ENCODE data around the gene SHROOM3.

SHROOM3 gene

DNA sequence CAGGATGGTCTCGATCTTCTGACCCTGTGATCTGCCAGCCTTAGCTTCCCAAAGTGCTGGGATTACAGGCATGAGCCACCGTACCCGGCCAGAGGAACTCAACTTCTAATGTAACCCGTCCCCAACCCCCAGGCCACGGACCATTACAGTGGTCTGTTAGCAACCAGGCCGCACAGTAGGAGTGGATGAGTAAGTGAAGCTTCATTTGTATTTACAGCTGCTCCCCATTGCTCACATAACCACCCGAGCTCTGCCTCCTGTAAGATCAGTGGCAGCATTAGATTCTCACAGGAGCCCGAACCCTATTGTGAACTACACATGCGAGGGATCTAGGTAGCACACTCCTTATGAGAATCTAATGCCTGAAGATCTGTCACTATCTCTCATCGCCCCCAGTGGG is 119.6 kb downstream of the SHROOM3 start:
- Histone ChIP-seq H3K36me3 (ENCODE audit: control insufficient read depth, insufficient read depth, low read length) (no peaks in the 10 kb centered on the region), H3K9me3 (ENCODE audit: control insufficient read depth, insufficient read depth, low read depth, low read length) (peaks cover 5% of the 10 kb centered on the region; the same call in 1 of the 2 replicates)

DNA sequence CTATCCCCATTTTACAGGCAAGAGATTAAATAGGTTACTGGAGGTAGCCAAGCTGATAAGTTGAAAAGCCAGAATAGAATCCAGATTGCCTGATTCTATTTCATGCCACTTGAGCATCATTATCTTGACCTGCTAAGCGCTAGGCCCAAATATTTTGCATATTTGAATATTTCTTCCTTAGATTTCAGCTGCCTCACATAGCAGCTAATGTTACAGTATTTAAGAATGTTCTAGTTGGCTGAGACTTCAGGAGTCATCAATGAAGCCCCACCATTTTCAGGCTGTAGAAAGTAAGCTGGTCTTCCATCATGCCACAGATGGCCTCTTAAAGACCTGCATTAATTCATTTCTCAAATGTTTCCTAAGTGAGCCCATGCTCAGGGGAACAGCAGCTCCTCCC is 121.4 kb downstream of the SHROOM3 start:
- H3K27me3 ChIP-seq (ENCODE audit: control insufficient read depth, insufficient read depth, low read length) = no peaks in the 10 kb centered on the region
- H3K36me3 ChIP-seq (ENCODE audit: control insufficient read depth, insufficient read depth, low read length) = no peaks in the 10 kb centered on the region
- no peak overlapping the region for H3K4me3 ChIP-seq (ENCODE audit: low read depth, low read length)
- H3K9ac ChIP-seq (ENCODE audit: low read length) = no peak overlapping the region
- H3K9me3 ChIP-seq (ENCODE audit: control insufficient read depth, insufficient read depth, low read depth, low read length) = peaks cover 5% of the 10 kb centered on the region; the same call in 1 of the 2 replicates
- peaks cover 20% of the 10 kb centered on the region for H3K4me1 ChIP-seq (ENCODE audit: control insufficient read depth, insufficient read depth, low read length)
- no peak overlapping the region for H3K27ac ChIP-seq (ENCODE audit: low read depth, low read length)

More for the DNA sequence above, 119.6 kb downstream of the SHROOM3 start:
- Histone ChIP-seq H3K27ac (ENCODE audit: low read depth, low read length) (no peak overlapping the region), H3K9ac (ENCODE audit: low read length) (no peak overlapping the region), H3K4me1 (ENCODE audit: control insufficient read depth, insufficient read depth, low read length) (peaks cover 15% of the 10 kb centered on the region), H3K27me3 (ENCODE audit: control insufficient read depth, insufficient read depth, low read length) (no peaks in the 10 kb centered on the region), H3K4me3 (ENCODE audit: low read depth, low read length) (no peak overlapping the region)

DNA sequence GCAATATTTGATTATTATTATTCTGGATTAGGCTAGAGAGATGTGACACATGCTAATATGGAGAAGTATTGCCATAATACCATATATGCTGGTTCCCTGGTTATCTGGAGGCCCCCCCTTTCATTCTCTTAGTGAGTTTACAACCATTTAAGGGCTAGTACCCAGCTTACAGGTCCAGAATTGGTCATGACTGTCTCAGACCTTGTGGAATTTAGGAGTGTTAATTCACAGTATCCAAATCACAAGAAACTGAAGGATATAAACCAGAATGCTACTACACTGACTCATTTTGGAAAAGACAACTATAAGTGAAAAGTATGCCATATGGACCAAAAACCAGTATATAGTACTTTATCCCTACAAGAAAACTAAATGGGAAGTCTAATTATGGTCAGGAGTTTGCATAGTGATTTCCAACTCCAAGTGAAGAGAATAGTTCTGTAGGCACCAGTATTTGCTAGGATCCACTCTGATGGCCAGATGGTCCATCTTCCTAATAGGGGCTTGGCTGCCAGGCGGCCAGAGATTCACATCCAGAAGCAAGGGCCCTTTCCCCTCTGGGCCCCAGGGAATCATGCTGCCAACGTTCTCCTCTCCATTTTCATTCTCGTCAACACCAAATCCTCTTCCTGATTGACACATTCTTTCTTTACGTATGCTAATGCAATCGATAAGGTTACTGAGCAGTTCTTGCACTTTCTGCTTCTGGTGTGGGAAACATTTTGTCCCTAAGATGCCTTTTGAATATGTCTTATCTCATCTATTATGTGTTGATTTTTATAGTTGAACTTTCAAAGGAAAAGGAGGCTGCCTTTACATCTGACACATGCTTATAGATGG is 123.6 kb downstream of the SHROOM3 start:
- Histone ChIP-seq H3K9me3 (ENCODE audit: control insufficient read depth, insufficient read depth, low read depth, low read length) (peaks cover 5% of the 10 kb centered on the region; the same call in 1 of the 2 replicates), H3K4me1 (ENCODE audit: control insufficient read depth, insufficient read depth, low read length) (peaks cover 30% of the 10 kb centered on the region), H3K27me3 (ENCODE audit: control insufficient read depth, insufficient read depth, low read length) (no peaks in the 10 kb centered on the region), H3K36me3 (ENCODE audit: control insufficient read depth, insufficient read depth, low read length) (no peaks in the 10 kb centered on the region), H3K4me3 (ENCODE audit: low read depth, low read length) (peak overlapping the region; percentile 0; the same call in 1 of the 2 replicates), H3K27ac (ENCODE audit: low read depth, low read length) (no peak overlapping the region), H3K9ac (ENCODE audit: low read length) (no peak overlapping the region)

DNA sequence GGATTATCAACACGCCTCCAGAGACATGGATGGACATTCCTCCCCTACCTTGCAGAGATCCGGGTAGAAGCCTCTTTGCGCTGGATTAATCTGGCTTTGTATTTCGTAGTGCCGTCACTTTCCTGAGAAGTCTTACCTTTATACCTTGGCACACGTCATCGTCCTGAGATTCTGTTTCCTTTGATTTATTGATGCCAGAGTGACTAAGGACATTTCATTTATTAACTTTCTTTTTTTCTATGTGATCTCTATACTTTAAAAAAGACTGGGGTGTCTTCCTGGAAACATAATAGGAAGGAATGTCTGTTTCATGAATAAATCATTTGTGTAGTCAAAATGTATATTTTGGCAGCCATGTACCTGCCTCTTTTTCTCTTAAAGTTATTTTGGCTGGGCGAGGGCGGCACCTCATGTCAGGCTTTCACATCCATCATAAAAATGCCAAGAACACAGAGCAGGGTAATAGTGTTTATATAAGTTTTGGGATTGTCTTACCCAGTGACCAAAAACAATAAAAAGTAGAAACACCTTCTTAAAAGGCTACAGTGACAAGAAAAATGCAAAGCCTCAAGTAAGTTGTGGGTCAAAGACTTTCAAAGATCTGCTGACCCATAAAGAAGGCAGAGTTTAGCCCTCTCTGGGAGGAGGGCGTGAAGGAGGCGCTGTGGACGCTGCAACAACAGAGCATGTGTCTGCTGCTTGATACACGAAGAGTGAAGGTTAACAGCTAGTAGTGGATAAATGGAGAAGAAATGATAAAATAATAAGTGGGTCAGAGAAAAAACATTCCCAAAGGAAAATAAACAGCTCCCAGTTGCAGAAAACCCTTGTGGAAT is 124.4 kb downstream of the SHROOM3 start:
- Histone ChIP-seq H3K27ac (ENCODE audit: low read depth, low read length) (no peak overlapping the region), H3K36me3 (ENCODE audit: control insufficient read depth, insufficient read depth, low read length) (no peaks in the 10 kb centered on the region), H3K9me3 (ENCODE audit: control insufficient read depth, insufficient read depth, low read depth, low read length) (peaks cover 4% of the 10 kb centered on the region; the same call in 1 of the 2 replicates), H3K4me1 (ENCODE audit: control insufficient read depth, insufficient read depth, low read length) (peaks cover 30% of the 10 kb centered on the region), H3K27me3 (ENCODE audit: control insufficient read depth, insufficient read depth, low read length) (no peaks in the 10 kb centered on the region), H3K4me3 (ENCODE audit: low read depth, low read length) (peak overlapping the region; percentile 0; the same call in 1 of the 2 replicates), H3K9ac (ENCODE audit: low read length) (no peak overlapping the region)

DNA sequence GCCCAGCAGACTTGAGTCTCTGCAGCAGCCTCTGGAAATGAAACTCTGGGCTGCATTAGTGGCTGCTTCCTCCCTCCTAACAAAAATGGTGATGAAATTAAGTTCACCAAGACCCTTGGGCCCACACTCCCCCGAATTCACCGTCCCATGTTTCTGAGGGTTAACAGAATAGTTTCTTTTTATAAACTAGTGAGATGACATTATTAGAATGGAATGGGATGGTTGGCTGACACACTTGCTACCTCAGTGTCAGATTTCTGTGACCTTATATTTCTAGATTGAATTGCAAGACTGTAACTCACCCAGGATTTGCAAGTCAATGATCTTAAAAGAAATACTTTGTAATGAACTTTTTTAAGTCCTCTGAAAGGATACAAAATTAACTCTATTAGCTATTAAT is 127.1 kb downstream of the SHROOM3 start:
- H3K27ac ChIP-seq (ENCODE audit: low read depth, low read length) = no peak overlapping the region
- H3K9ac ChIP-seq (ENCODE audit: low read length) = no peak overlapping the region
- no peaks in the 10 kb centered on the region for H3K36me3 ChIP-seq (ENCODE audit: control insufficient read depth, insufficient read depth, low read length)
- peaks cover 30% of the 10 kb centered on the region for H3K4me1 ChIP-seq (ENCODE audit: control insufficient read depth, insufficient read depth, low read length)
- no peaks in the 10 kb centered on the region for H3K27me3 ChIP-seq (ENCODE audit: control insufficient read depth, insufficient read depth, low read length)
- H3K4me3 ChIP-seq (ENCODE audit: low read depth, low read length) = no peak overlapping the region
- no peaks in the 10 kb centered on the region for H3K9me3 ChIP-seq (ENCODE audit: control insufficient read depth, insufficient read depth, low read depth, low read length)

DNA sequence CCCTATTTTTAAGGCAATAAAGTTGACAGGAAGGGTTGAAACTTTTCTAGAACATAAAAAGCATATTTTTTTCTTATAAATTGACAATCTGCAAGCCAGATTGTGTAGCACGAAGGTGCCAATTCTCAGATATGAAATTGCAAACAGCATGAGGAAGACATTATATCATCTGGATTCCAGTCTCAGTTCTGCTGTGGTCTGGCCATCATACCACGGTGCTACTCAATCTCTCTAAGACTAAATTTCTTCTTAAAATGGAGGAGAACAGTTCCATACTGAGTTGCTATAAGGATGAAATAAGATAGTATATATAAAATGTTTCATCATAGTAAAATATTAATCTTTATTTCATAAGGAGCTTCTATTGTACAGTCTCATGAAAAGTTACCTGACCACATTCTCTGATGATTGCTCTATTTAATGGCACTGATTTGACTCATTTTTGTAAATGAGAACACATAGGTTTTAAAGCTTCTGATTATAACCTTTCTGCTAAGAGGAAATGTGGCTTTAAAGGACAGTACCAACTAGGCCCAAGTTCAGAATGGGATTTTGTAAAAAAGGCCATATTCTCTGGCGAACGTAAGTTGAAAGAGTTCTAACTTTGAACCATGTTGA is 127.9 kb downstream of the SHROOM3 start:
- H3K36me3 ChIP-seq (ENCODE audit: control insufficient read depth, insufficient read depth, low read length) = no peaks in the 10 kb centered on the region
- no peak overlapping the region for H3K9ac ChIP-seq (ENCODE audit: low read length)
- no peak overlapping the region for H3K27ac ChIP-seq (ENCODE audit: low read depth, low read length)
- no peak overlapping the region for H3K4me3 ChIP-seq (ENCODE audit: low read depth, low read length)
- H3K9me3 ChIP-seq (ENCODE audit: control insufficient read depth, insufficient read depth, low read depth, low read length) = no peaks in the 10 kb centered on the region
- H3K27me3 ChIP-seq (ENCODE audit: control insufficient read depth, insufficient read depth, low read length) = no peaks in the 10 kb centered on the region
- peaks cover 30% of the 10 kb centered on the region for H3K4me1 ChIP-seq (ENCODE audit: control insufficient read depth, insufficient read depth, low read length)

DNA sequence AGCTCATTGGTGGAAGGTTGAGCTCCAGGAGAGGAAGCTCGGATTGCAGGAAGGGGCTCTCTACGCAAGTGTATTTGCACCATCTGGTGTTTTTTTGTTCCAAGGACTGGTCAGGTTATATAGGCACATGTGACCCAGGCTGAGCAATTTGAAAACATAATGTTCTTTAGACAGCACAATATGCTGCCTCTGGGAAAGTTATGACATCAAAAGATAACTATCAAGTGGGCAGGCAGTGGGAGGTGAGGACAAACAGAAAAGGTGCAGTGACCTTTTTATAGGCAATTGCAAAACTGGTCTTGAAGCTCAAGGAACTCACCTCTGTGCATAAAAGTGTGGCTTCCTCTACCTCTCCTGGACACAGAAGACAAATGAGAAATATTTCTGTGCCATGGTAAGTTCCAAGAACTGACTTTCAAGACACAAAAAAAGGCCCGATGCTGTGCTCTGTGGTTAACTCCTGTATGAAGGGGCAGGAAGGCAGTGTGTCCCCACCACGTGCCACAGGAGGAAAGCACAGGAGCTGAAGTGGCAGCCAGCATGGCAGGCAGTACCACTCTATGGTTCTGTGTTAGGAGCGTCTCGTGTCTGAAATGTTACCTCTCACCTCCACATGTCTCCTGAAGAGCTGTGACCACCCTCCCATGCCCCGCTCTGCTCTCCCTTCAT is 128.6 kb downstream of the SHROOM3 start:
- Histone ChIP-seq H3K27ac (ENCODE audit: low read depth, low read length) (no peak overlapping the region), H3K4me1 (ENCODE audit: control insufficient read depth, insufficient read depth, low read length) (peaks cover 29% of the 10 kb centered on the region), H3K27me3 (ENCODE audit: control insufficient read depth, insufficient read depth, low read length) (no peaks in the 10 kb centered on the region), H3K4me3 (ENCODE audit: low read depth, low read length) (no peak overlapping the region), H3K9me3 (ENCODE audit: control insufficient read depth, insufficient read depth, low read depth, low read length) (no peaks in the 10 kb centered on the region), H3K9ac (ENCODE audit: low read length) (no peak overlapping the region), H3K36me3 (ENCODE audit: control insufficient read depth, insufficient read depth, low read length) (no peaks in the 10 kb centered on the region)

DNA sequence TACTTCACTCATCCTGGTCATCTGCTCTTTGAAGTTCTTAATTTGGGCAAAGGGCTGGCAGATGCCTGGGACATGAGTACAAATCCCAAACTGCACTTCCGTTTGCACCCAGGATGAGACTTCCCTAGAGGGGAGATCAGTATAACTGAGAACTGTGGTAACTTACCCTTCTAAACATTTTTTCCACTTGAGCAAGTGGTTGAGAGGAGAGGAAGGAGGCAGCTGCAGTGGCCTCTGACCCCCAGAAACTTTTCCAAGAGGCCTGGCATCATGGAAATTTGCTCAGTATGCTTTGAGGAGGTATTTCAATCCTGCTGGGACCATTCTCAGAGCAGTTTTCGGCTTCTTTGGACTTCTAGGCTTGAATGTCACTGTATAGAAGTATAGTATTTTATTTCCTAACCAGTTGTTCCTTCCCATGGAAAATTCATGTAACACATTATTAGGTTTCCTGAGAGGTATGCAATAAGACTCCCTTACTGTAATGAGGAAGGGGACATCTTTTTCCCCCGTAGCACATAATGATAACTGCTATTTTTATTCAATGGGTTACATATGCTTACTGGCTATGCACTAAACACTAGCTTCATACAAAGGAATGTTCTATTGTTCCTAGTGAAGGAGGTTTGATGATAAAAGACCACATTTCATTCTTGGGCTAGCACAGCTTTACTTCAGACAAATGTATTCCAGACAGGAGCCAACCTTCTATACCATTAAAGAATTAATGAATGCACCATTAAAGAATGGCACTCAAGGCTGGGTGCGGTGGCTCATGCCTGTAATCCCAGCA is 129.3 kb downstream of the SHROOM3 start:
- Histone ChIP-seq H3K27ac (ENCODE audit: low read depth, low read length) (no peak overlapping the region), H3K27me3 (ENCODE audit: control insufficient read depth, insufficient read depth, low read length) (no peaks in the 10 kb centered on the region), H3K4me1 (ENCODE audit: control insufficient read depth, insufficient read depth, low read length) (peaks cover 23% of the 10 kb centered on the region), H3K36me3 (ENCODE audit: control insufficient read depth, insufficient read depth, low read length) (no peaks in the 10 kb centered on the region), H3K9me3 (ENCODE audit: control insufficient read depth, insufficient read depth, low read depth, low read length) (no peaks in the 10 kb centered on the region), H3K4me3 (ENCODE audit: low read depth, low read length) (no peak overlapping the region), H3K9ac (ENCODE audit: low read length) (no peak overlapping the region)

DNA sequence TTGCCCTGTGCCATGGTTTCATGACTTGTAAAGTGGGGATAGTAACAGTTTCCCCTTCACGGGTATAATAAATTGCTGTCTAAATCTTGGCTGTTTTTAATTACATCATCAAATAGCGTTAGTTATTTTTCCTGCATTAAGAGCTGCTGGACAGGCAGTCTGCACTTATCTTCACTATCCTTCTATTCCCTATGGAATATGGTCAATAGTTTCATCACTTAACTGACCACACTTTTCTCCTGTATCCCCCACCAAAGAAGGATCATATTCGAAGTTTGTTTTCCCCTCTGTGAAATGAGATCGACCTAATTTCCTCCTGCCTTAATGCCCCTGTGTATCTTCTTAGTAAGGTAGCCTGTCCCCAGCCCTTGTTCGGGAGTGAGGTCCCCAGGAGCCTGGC is 133.2 kb downstream of the SHROOM3 start:
- no peak overlapping the region for H3K9ac ChIP-seq (ENCODE audit: low read length)
- no peak overlapping the region for H3K4me3 ChIP-seq (ENCODE audit: low read depth, low read length)
- peaks cover 23% of the 10 kb centered on the region for H3K4me1 ChIP-seq (ENCODE audit: control insufficient read depth, insufficient read depth, low read length)
- no peaks in the 10 kb centered on the region for H3K36me3 ChIP-seq (ENCODE audit: control insufficient read depth, insufficient read depth, low read length)
- no peak overlapping the region for H3K27ac ChIP-seq (ENCODE audit: low read depth, low read length)
- H3K27me3 ChIP-seq (ENCODE audit: control insufficient read depth, insufficient read depth, low read length) = no peaks in the 10 kb centered on the region
- no peaks in the 10 kb centered on the region for H3K9me3 ChIP-seq (ENCODE audit: control insufficient read depth, insufficient read depth, low read depth, low read length)

DNA sequence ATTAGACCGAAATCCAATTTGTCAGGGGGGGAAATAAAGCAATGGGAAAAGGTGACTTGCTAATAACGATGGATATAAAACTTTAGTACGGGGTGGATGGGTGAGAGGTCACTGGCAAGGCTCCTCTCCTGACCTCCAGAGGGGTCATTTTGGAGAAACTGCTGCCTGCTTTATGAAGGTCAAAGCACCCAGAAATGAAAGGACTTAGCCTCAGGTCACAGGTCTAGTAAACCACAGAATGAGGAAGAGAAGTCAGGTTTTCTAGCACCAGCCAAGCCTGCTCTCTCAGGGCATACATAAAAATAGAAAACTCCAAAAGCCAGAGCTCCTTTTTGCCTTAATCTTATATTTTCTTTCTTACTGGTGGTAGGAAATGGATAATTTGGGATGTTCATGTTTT is 134.2 kb downstream of the SHROOM3 start:
- Histone ChIP-seq H3K4me1 (ENCODE audit: control insufficient read depth, insufficient read depth, low read length) (peaks cover 23% of the 10 kb centered on the region), H3K4me3 (ENCODE audit: low read depth, low read length) (no peak overlapping the region), H3K27me3 (ENCODE audit: control insufficient read depth, insufficient read depth, low read length) (no peaks in the 10 kb centered on the region), H3K27ac (ENCODE audit: low read depth, low read length) (no peak overlapping the region), H3K9ac (ENCODE audit: low read length) (no peak overlapping the region), H3K9me3 (ENCODE audit: control insufficient read depth, insufficient read depth, low read depth, low read length) (no peaks in the 10 kb centered on the region), H3K36me3 (ENCODE audit: control insufficient read depth, insufficient read depth, low read length) (no peaks in the 10 kb centered on the region)

Measured in HUES6 (cell line).